ENCODE measurements around the gene FUT1.

The FUT1 gene

GRCh38 chr19:48757741-48758144 is 5.3 kb upstream of the FUT1 start:
- Histone ChIP-seq H3K4me2 (ENCODE audit: insufficient read depth, low read length, poor library complexity, severe bottlenecking) (no peak overlapping the region), H3K9ac (ENCODE audit: low read depth, low read length, poor library complexity) (no peak overlapping the region), H3K27ac (replicated peaks; ENCODE audit: low read length) (no peak overlapping the region), H2BK12ac (ENCODE audit: low read length) (no peak overlapping the region), H2BK15ac (ENCODE audit: low read length) (no peak overlapping the region), H3K9me3 (replicated peaks in 1 of 2; ENCODE audit: control insufficient read depth in 2 of 2, insufficient read depth in 1 of 2, low read depth in 1 of 2, low read length in 2 of 2) (peaks cover 0 to 3% of the 10 kb centered on the region in 2 donors), H3K4me3 (ENCODE audit: low read length in 2 of 2) (no peak overlapping the region), H3K23ac (ENCODE audit: low read depth, low read length, poor library complexity) (no peak overlapping the region), H3K79me1 (ENCODE audit: low read depth, low read length) (peaks cover 4% of the 10 kb centered on the region), H4K91ac (ENCODE audit: low read depth, low read length, poor library complexity) (no peak overlapping the region), H2BK120ac (ENCODE audit: low read depth, low read length) (no peak overlapping the region), H3K18ac (ENCODE audit: low read length) (peak overlapping the region; percentile 64), H2AK5ac (ENCODE audit: low read depth, low read length) (peak overlapping the region; percentile 84), H3K4ac (ENCODE audit: low read length) (no peak overlapping the region), H2BK5ac (ENCODE audit: low read length) (no peak overlapping the region), H2AFZ (ENCODE audit: low read length) (no peak overlapping the region), H3K36me3 (replicated peaks in 1 of 2; ENCODE audit: control insufficient read depth in 2 of 2, insufficient read depth in 2 of 2, low read length in 2 of 2) (no peaks in the 10 kb centered on the region), H4K8ac (ENCODE audit: low read depth, low read length) (no peak overlapping the region), H3K4me1 (ENCODE audit: control insufficient read depth in 2 of 2, insufficient read depth in 1 of 2, low read depth in 1 of 2, low read length in 2 of 2) (peaks cover under 1 to 6% of the 10 kb centered on the region in 2 donors), H3K27me3 (ENCODE audit: control insufficient read depth in 3 of 3, insufficient read depth in 3 of 3, low read depth in 1 of 3, low read length in 3 of 3) (peaks cover 0 to 46% (median 5%) of the 10 kb centered on the region in 3 experiments), H3K14ac (ENCODE audit: low read length) (no peak overlapping the region)
- WGBS, 2 donors (ENCODE audit: extremely low coverage in 2 of 2, insufficient read length in 2 of 2, insufficient replicate concordance in 1 of 2), result no CpG with 5 or more reads among the region's 14 CpGs
- DNase-seq (ENCODE audit: low spot score), result no peak

GRCh38 chr19:48757089-48757675 is 4.7 kb upstream of the FUT1 start:
- Histone ChIP-seq H3K9ac (ENCODE audit: low read depth, low read length, poor library complexity) (no peak overlapping the region), H2BK120ac (ENCODE audit: low read depth, low read length) (no peak overlapping the region), H3K9me3 (replicated peaks in 1 of 2; ENCODE audit: control insufficient read depth in 2 of 2, insufficient read depth in 1 of 2, low read depth in 1 of 2, low read length in 2 of 2) (peaks cover 0 to 3% of the 10 kb centered on the region in 2 donors), H3K36me3 (replicated peaks in 1 of 2; ENCODE audit: control insufficient read depth in 2 of 2, insufficient read depth in 2 of 2, low read length in 2 of 2) (no peaks in the 10 kb centered on the region), H4K8ac (ENCODE audit: low read depth, low read length) (peak overlapping the region; percentile 93), H3K27ac (replicated peaks; ENCODE audit: low read length) (no peak overlapping the region), H3K14ac (ENCODE audit: low read length) (no peak overlapping the region), H3K18ac (ENCODE audit: low read length) (peak overlapping the region; percentile 35), H3K4me3 (ENCODE audit: low read length in 2 of 2) (no peak overlapping the region), H2BK15ac (ENCODE audit: low read length) (no peak overlapping the region), H2BK12ac (ENCODE audit: low read length) (no peak overlapping the region), H3K4me1 (ENCODE audit: control insufficient read depth in 2 of 2, insufficient read depth in 1 of 2, low read depth in 1 of 2, low read length in 2 of 2) (peaks cover 6% of the 10 kb centered on the region in 2 donors), H4K91ac (ENCODE audit: low read depth, low read length, poor library complexity) (no peak overlapping the region), H2AK5ac (ENCODE audit: low read depth, low read length) (peak overlapping the region; percentile 82), H3K27me3 (ENCODE audit: control insufficient read depth in 3 of 3, insufficient read depth in 3 of 3, low read depth in 1 of 3, low read length in 3 of 3) (peaks cover 0 to 47% (median 9%) of the 10 kb centered on the region in 3 experiments), H3K79me1 (ENCODE audit: low read depth, low read length) (peaks cover 4% of the 10 kb centered on the region), H3K4me2 (ENCODE audit: insufficient read depth, low read length, poor library complexity, severe bottlenecking) (no peak overlapping the region), H3K23ac (ENCODE audit: low read depth, low read length, poor library complexity) (no peak overlapping the region), H2BK5ac (ENCODE audit: low read length) (no peak overlapping the region), H3K4ac (ENCODE audit: low read length) (no peak overlapping the region), H2AFZ (ENCODE audit: low read length) (no peak overlapping the region)
- no CpG with 5 or more reads among the region's 12 CpGs for WGBS, 2 donors (ENCODE audit: extremely low coverage in 2 of 2, insufficient read length in 2 of 2, insufficient replicate concordance in 1 of 2)
- DNase-seq (ENCODE audit: low spot score), result no peak

GRCh38 chr19:48756686-48757085 is 4.2 kb upstream of the FUT1 start:
- no peak overlapping the region for H3K27ac ChIP-seq (replicated peaks; ENCODE audit: low read length)
- no peak overlapping the region for H3K4me2 ChIP-seq (ENCODE audit: insufficient read depth, low read length, poor library complexity, severe bottlenecking)
- H3K4me1 ChIP-seq (ENCODE audit: control insufficient read depth in 2 of 2, insufficient read depth in 1 of 2, low read depth in 1 of 2, low read length in 2 of 2), result peaks cover 6 to 8% of the 10 kb centered on the region in 2 donors
- no CpG with 5 or more reads among the region's 9 CpGs for WGBS, 2 donors (ENCODE audit: extremely low coverage in 2 of 2, insufficient read length in 2 of 2, insufficient replicate concordance in 1 of 2)
- H2BK15ac ChIP-seq (ENCODE audit: low read length), result no peak overlapping the region
- H3K36me3 ChIP-seq (replicated peaks in 1 of 2; ENCODE audit: control insufficient read depth in 2 of 2, insufficient read depth in 2 of 2, low read length in 2 of 2), result no peaks in the 10 kb centered on the region
- H3K79me1 ChIP-seq (ENCODE audit: low read depth, low read length), result peaks cover 4% of the 10 kb centered on the region
- no peak overlapping the region for H3K23ac ChIP-seq (ENCODE audit: low read depth, low read length, poor library complexity)
- H3K18ac ChIP-seq (ENCODE audit: low read length), result peak overlapping the region; percentile 19
- no peak overlapping the region for H4K8ac ChIP-seq (ENCODE audit: low read depth, low read length)
- H2BK120ac ChIP-seq (ENCODE audit: low read depth, low read length), result no peak overlapping the region
- H3K9me3 ChIP-seq (replicated peaks in 1 of 2; ENCODE audit: control insufficient read depth in 2 of 2, insufficient read depth in 1 of 2, low read depth in 1 of 2, low read length in 2 of 2), result peaks cover 0 to 3% of the 10 kb centered on the region in 2 donors
- no peak overlapping the region for H4K91ac ChIP-seq (ENCODE audit: low read depth, low read length, poor library complexity)
- H2AFZ ChIP-seq (ENCODE audit: low read length), result no peak overlapping the region
- H2AK5ac ChIP-seq (ENCODE audit: low read depth, low read length), result peak overlapping the region; percentile 82
- H2BK12ac ChIP-seq (ENCODE audit: low read length), result no peak overlapping the region
- H2BK5ac ChIP-seq (ENCODE audit: low read length), result no peak overlapping the region
- H3K14ac ChIP-seq (ENCODE audit: low read length), result no peak overlapping the region
- H3K27me3 ChIP-seq (ENCODE audit: control insufficient read depth in 3 of 3, insufficient read depth in 3 of 3, low read depth in 1 of 3, low read length in 3 of 3), result peaks cover 0 to 52% (median 12%) of the 10 kb centered on the region in 3 experiments
- H3K4ac ChIP-seq (ENCODE audit: low read length), result no peak overlapping the region
- H3K4me3 ChIP-seq (ENCODE audit: low read length in 2 of 2), result no peak overlapping the region
- DNase-seq (ENCODE audit: low spot score), result no peak
- H3K9ac ChIP-seq (ENCODE audit: low read depth, low read length, poor library complexity), result no peak overlapping the region

- Histone ChIP-seq H4K8ac (ENCODE audit: low read depth, low read length) (peak overlapping the region; percentile 3), H2BK5ac (ENCODE audit: low read length) (no peak overlapping the region), H3K4ac (ENCODE audit: low read length) (no peak overlapping the region), H3K36me3 (replicated peaks in 1 of 2; ENCODE audit: control insufficient read depth in 2 of 2, insufficient read depth in 2 of 2, low read length in 2 of 2) (no peaks in the 10 kb centered on the region), H2BK15ac (ENCODE audit: low read length) (peak overlapping the region; percentile 89), H3K9me3 (replicated peaks in 1 of 2; ENCODE audit: control insufficient read depth in 2 of 2, insufficient read depth in 1 of 2, low read depth in 1 of 2, low read length in 2 of 2) (peaks cover 0 to 3% of the 10 kb centered on the region in 2 donors), H3K4me2 (ENCODE audit: insufficient read depth, low read length, poor library complexity, severe bottlenecking) (peak overlapping the region; percentile 11), H3K4me1 (ENCODE audit: control insufficient read depth in 2 of 2, insufficient read depth in 1 of 2, low read depth in 1 of 2, low read length in 2 of 2) (peaks cover 6 to 8% of the 10 kb centered on the region in 2 donors), H2AK5ac (ENCODE audit: low read depth, low read length) (peak overlapping the region; percentile 82), H3K4me3 (ENCODE audit: low read length in 2 of 2) (no peak overlapping the region), H2BK12ac (ENCODE audit: low read length) (peak overlapping the region; percentile 22), H2BK120ac (ENCODE audit: low read depth, low read length) (no peak overlapping the region), H3K9ac (ENCODE audit: low read depth, low read length, poor library complexity) (no peak overlapping the region), H3K27me3 (ENCODE audit: control insufficient read depth in 3 of 3, insufficient read depth in 3 of 3, low read depth in 1 of 3, low read length in 3 of 3) (peaks cover 0 to 56% (median 13%) of the 10 kb centered on the region in 3 experiments), H3K23ac (ENCODE audit: low read depth, low read length, poor library complexity) (no peak overlapping the region), H3K14ac (ENCODE audit: low read length) (peak overlapping the region; percentile 89), H2AFZ (ENCODE audit: low read length) (no peak overlapping the region), H3K27ac (replicated peaks; ENCODE audit: low read length) (no peak overlapping the region), H3K79me1 (ENCODE audit: low read depth, low read length) (peaks cover 4% of the 10 kb centered on the region), H4K91ac (ENCODE audit: low read depth, low read length, poor library complexity) (peak overlapping the region; percentile 53), H3K18ac (ENCODE audit: low read length) (peak overlapping the region; percentile 38)
- no peak for DNase-seq (ENCODE audit: low spot score)
- no CpG with 5 or more reads among the region's 11 CpGs for WGBS, 2 donors (ENCODE audit: extremely low coverage in 2 of 2, insufficient read length in 2 of 2, insufficient replicate concordance in 1 of 2)
Observed at GRCh38 chr19:48756212-48756611, 3.8 kb upstream of the FUT1 start.
